Breast epithelium (tissue), 4 donors: Measurements from ENCODE around the gene RCE1. TPM values are rescaled to one million over a fixed set of nuclear protein-coding genes. Genes with fewer than 3 reads are reported as not detected.

Experiments
- DNase-seq, 2 donors: peaks; one replicate each; pipeline ENCODE4 v3.0.0-alpha.2; 2019; ENCODE audit warnings: low spot score in 2 of 2
- H3K27ac ChIP-seq, 2 donors: fragments of 200-600 bp; sonication (generic) in 1 of 2; one replicate each; pipeline ENCODE4 v1.5.1; 2016 to 2019; ENCODE audit warnings: mild to moderate bottlenecking in 1 of 2
- H3K27me3 ChIP-seq, 2 donors: fragments of 200-600 bp; sonication (generic) in 1 of 2; one replicate each; pipeline versions ENCODE4 v1.5.1 to v1.6.0; 2017 to 2019; ENCODE audit warnings: control low read depth in 1 of 2, mild to moderate bottlenecking in 1 of 2
- H3K36me3 ChIP-seq: fragments of 200-600 bp; one replicate; pipeline ENCODE4 v1.5.1; 2019
- H3K4me1 ChIP-seq, 2 donors: fragments of 200-600 bp; sonication (generic); one replicate each; pipeline ENCODE4 v1.5.1; 2016 to 2019; ENCODE audit warnings: control low read depth in 1 of 2
- H3K4me3 ChIP-seq, 3 donors: fragments of 200-600 bp; sonication (generic); 1 replicate in 2 of 3; 2 replicates in 1 of 3; pipeline ENCODE4 v1.5.1; 2016 to 2019; ENCODE audit warnings: mild to moderate bottlenecking in 3 of 3, moderate library complexity in 2 of 3
- H3K9me3 ChIP-seq, 2 donors: fragments of 200-600 bp; sonication (generic) in 1 of 2; one replicate each; pipeline ENCODE4 v1.5.1; 2016 to 2019; ENCODE audit warnings: control low read depth in 1 of 2
- CTCF ChIP-seq, 3 donors: fragments of 450-650 bp; IDR thresholded peaks; one replicate each; pipeline ENCODE4 v1.5.1; 2016 to 2017; ENCODE audit warnings: antibody characterized with exemption in 3 of 3, mild to moderate bottlenecking in 3 of 3, moderate library complexity in 3 of 3
- POLR2A ChIP-seq: fragments of 450-650 bp; IDR thresholded peaks from one replicate; pipeline ENCODE4 v1.6.1; 2016; ENCODE audit warnings: antibody characterized with exemption, mild to moderate bottlenecking, moderate library complexity
- POLR2AphosphoS5 ChIP-seq, 3 donors: sonication (generic); formaldehyde crosslinking; IDR thresholded peaks; one replicate each; pipeline ENCODE4 v1.6.1; 2017; ENCODE audit warnings: antibody characterized with exemption in 3 of 3
- intact Hi-C: fragments of 100-400 bp; cut with DNase I; formaldehyde crosslinking; loops from one replicate; pipeline ENCODE4 v1.15.1; 2023; ENCODE audit warnings: low total_unique reads
- total RNA-seq, 3 donors: library from RNA; depleted of rRNA; stranded (reverse); fragments of >200 nt; gene quantifications; one replicate each; pipeline ENCODE4 v1.1.0, GENCODE V29; 2016

Gene RCE1
- total RNA-seq, 3 donors from 2014 or later, result 10.7 to 23.9 (median 21.5) TPM

GRCh38 chr11:66866511-66866986, 23.3 kb downstream of the RCE1 start:
- no peaks in the 10 kb centered on the region for H3K27me3 ChIP-seq
- no peak overlapping the region for H3K4me3 ChIP-seq
- no peak for DNase-seq
- TF ChIP-seq POLR2A (no peak), POLR2AphosphoS5 (IDR thresholded peaks at IDR 0.05) (no peak), CTCF (IDR thresholded peaks at IDR 0.05) (no peak)
- H3K36me3 ChIP-seq, result no peaks in the 10 kb centered on the region
- no peaks in the 10 kb centered on the region for H3K9me3 ChIP-seq
- no peaks in the 10 kb centered on the region for H3K4me1 ChIP-seq
- intact Hi-C loops, result no loop called here
- H3K27ac ChIP-seq, result no peak overlapping the region

- H3K27me3 ChIP-seq, result no peaks in the 10 kb centered on the region
- intact Hi-C loops, result no loop called here
- H3K9me3 ChIP-seq, result no peaks in the 10 kb centered on the region
- no peak overlapping the region for H3K4me3 ChIP-seq
- DNase-seq, result no peak
- H3K4me1 ChIP-seq, result no peaks in the 10 kb centered on the region
- TF ChIP-seq POLR2A, result no peak
- TF ChIP-seq POLR2AphosphoS5 (IDR thresholded peaks at IDR 0.05), result no peak
- TF ChIP-seq CTCF (IDR thresholded peaks at IDR 0.05), result no peak
- H3K27ac ChIP-seq, result no peak overlapping the region
- no peaks in the 10 kb centered on the region for H3K36me3 ChIP-seq
Observed at GRCh38 chr11:66867425-66868040, 24.3 kb downstream of the RCE1 start.

- TF ChIP-seq CTCF (IDR thresholded peaks at IDR 0.05) (no peak), POLR2AphosphoS5 (IDR thresholded peaks at IDR 0.05) (no peak), POLR2A (no peak)
- no peak overlapping the region for H3K4me3 ChIP-seq
- H3K4me1 ChIP-seq, result no peaks in the 10 kb centered on the region
- H3K27ac ChIP-seq, result no peak overlapping the region
- H3K36me3 ChIP-seq, result no peaks in the 10 kb centered on the region
- intact Hi-C loops, result no loop called here
- no peak for DNase-seq
- H3K27me3 ChIP-seq, result no peaks in the 10 kb centered on the region
- no peaks in the 10 kb centered on the region for H3K9me3 ChIP-seq
Observed at GRCh38 chr11:66868082-66868725, 25.0 kb downstream of the RCE1 start.

GRCh38 chr11:66868726-66869566, 25.7 kb downstream of the RCE1 start:
- Histone ChIP-seq H3K27ac (peak overlapping the region in 1 of 2 donors; percentile 17), H3K27me3 (no peaks in the 10 kb centered on the region), H3K36me3 (no peaks in the 10 kb centered on the region), H3K4me3 (no peak overlapping the region), H3K4me1 (no peaks in the 10 kb centered on the region), H3K9me3 (no peaks in the 10 kb centered on the region)
- peak; percentile 63 to 64 for DNase-seq
- intact Hi-C loops, result no loop called here
- TF ChIP-seq CTCF (IDR thresholded peaks at IDR 0.05), result peak; percentile 6 to 53 (median 23)
- no peak for TF ChIP-seq POLR2A

GRCh38 chr11:66869567-66869870, 26.3 kb downstream of the RCE1 start:
- no peaks in the 10 kb centered on the region for H3K36me3 ChIP-seq
- H3K4me3 ChIP-seq, result no peak overlapping the region
- H3K4me1 ChIP-seq, result no peaks in the 10 kb centered on the region
- H3K9me3 ChIP-seq, result no peaks in the 10 kb centered on the region
- TF ChIP-seq POLR2A (no peak), POLR2AphosphoS5 (IDR thresholded peaks at IDR 0.05) (no peak), CTCF (IDR thresholded peaks at IDR 0.05) (no peak)
- H3K27ac ChIP-seq, result no peak overlapping the region
- no peak for DNase-seq
- intact Hi-C loops, result no loop called here
- no peaks in the 10 kb centered on the region for H3K27me3 ChIP-seq
